ENCODE measurements around the gene SLC9A2. TPM values are rescaled to one million over a fixed set of nuclear protein-coding genes. Genes with fewer than 3 reads are reported as not detected.

SLC9A2 gene
- total and polyA plus RNA-seq, 10 of the 15 experiments (the other 5 are each of a cell fraction or from before 2014, with no cell fraction given) = 0.13 to 1.2 (median 0.79) TPM

DNA sequence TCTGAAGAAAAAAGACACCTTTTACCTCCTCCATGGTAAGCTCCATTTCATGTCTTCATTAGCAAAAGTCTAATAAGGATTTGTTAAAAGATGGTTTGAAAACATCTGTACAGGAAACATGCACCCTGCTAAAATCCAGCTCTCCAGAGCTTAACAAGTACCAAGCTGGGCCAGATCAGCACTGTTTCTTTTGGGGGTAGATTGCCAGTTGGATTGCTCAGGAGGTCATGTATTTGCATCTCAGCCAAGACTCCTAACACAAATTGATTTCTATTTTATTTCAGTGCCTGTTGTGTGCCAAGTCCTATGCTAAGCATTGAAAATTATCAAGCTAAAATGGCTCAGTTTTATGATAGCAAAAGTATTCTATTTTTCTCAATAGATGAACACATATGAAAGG, 139.1 kb downstream of the SLC9A2 start:
- Histone ChIP-seq H3K27ac (ENCODE audit: control insufficient read depth, insufficient read depth) (no peak overlapping the region), H3K79me2 (ENCODE audit: control insufficient read depth, insufficient read depth, low read length) (no peaks in the 10 kb centered on the region), H3K4me2 (ENCODE audit: control insufficient read depth, insufficient read depth) (no peak overlapping the region), H3K4me1 (ENCODE audit: control insufficient read depth, insufficient read depth, low read length) (no peaks in the 10 kb centered on the region), H3K9ac (ENCODE audit: control insufficient read depth, insufficient read depth, low read length) (no peak overlapping the region), H2AFZ (ENCODE audit: control insufficient read depth, low read depth, low read length) (no peak overlapping the region), H3K4me3 (no peak overlapping the region), H3K36me3 (ENCODE audit: control insufficient read depth in 2 of 2, insufficient read depth in 2 of 2, low read length in 1 of 2) (no peaks in the 10 kb centered on the region), H3K9me3 (replicated peaks; ENCODE audit: control insufficient read depth, insufficient read depth, low read length) (no peaks in the 10 kb centered on the region), H4K20me1 (ENCODE audit: control insufficient read depth, insufficient read depth) (no peaks in the 10 kb centered on the region), H3K27me3 (replicated peaks in 1 of 2; ENCODE audit: control insufficient read depth in 2 of 2, insufficient read depth in 2 of 2, low read length in 1 of 2) (no peaks in the 10 kb centered on the region)
- RAD21 ChIA-PET (ENCODE audit: unreplicated experiment) = no interaction called here
- SMC1A ChIA-PET (ENCODE audit: uncharacterized antibody, unreplicated experiment) = interaction anchor here (1.0 to 1.6 kb wide), 2 partner anchors 10 kb away, joined by 3 read pairs; no protein-coding TSS in a partner anchor
- no TSS peak for BruUV-seq (replicated peaks)
- POLR2A ChIA-PET = no interaction called here
- DNase-seq (ENCODE audit: low read depth, low spot score) = no peak
- CTCF ChIA-PET = interaction anchor here (1.5 to 2.0 kb wide), 2 partner anchors 10 to 83 kb away, joined by 3 to 6 read pairs; no protein-coding TSS in a partner anchor
- intact Hi-C loops (cut with micrococcal nuclease; ENCODE audit: unreplicated experiment) = no loop called here
- in situ Hi-C loops (cut with MboI) = no loop called here
- ATAC-seq = no peak
- no peak for FAIRE-seq
- TF ChIP-seq, protein P1, sequence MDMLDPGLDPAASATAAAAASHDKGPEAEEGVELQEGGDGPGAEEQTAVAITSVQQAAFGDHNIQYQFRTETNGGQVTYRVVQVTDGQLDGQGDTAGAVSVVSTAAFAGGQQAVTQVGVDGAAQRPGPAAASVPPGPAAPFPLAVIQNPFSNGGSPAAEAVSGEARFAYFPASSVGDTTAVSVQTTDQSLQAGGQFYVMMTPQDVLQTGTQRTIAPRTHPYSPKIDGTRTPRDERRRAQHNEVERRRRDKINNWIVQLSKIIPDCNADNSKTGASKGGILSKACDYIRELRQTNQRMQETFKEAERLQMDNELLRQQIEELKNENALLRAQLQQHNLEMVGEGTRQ (IDR thresholded peaks at IDR 0.05; ENCODE audit: borderline replicate concordance, low read depth, low read length) = no peak
- no peak for TF ChIP-seq EGR1 (IDR thresholded peaks at IDR 0.05; ENCODE audit: borderline replicate concordance in 1 of 2, low read depth in 2 of 2, low read length in 2 of 2)
- no peak for TF ChIP-seq KDM1A (IDR thresholded peaks at IDR 0.05; ENCODE audit: borderline replicate concordance)
- TF ChIP-seq, protein P2, sequence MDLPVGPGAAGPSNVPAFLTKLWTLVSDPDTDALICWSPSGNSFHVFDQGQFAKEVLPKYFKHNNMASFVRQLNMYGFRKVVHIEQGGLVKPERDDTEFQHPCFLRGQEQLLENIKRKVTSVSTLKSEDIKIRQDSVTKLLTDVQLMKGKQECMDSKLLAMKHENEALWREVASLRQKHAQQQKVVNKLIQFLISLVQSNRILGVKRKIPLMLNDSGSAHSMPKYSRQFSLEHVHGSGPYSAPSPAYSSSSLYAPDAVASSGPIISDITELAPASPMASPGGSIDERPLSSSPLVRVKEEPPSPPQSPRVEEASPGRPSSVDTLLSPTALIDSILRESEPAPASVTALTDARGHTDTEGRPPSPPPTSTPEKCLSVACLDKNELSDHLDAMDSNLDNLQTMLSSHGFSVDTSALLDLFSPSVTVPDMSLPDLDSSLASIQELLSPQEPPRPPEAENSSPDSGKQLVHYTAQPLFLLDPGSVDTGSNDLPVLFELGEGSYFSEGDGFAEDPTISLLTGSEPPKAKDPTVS (IDR thresholded peaks at IDR 0.05; ENCODE audit: low read depth, low read length) = no peak
- no peak for TF ChIP-seq SMC3 (IDR thresholded peaks at IDR 0.05; ENCODE audit: borderline replicate concordance, low read length)
- TF ChIP-seq CHD1 (IDR thresholded peaks at IDR 0.05; ENCODE audit: low read depth, low read length) = no peak
- TF ChIP-seq RAD51 (IDR thresholded peaks at IDR 0.05) = no peak
- no peak for TF ChIP-seq MYC (IDR thresholded peaks at IDR 0.05; ENCODE audit: insufficient read depth, insufficient read length, insufficient replicate concordance, low read length, severe bottlenecking)
- TF ChIP-seq ZNF622 (IDR thresholded peaks at IDR 0.05) = no peak
- TF ChIP-seq CHD4 (IDR thresholded peaks at IDR 0.05) = no peak
- TF ChIP-seq, protein P3, sequence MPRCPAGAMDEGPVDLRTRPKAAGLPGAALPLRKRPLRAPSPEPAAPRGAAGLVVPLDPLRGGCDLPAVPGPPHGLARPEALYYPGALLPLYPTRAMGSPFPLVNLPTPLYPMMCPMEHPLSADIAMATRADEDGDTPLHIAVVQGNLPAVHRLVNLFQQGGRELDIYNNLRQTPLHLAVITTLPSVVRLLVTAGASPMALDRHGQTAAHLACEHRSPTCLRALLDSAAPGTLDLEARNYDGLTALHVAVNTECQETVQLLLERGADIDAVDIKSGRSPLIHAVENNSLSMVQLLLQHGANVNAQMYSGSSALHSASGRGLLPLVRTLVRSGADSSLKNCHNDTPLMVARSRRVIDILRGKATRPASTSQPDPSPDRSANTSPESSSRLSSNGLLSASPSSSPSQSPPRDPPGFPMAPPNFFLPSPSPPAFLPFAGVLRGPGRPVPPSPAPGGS (IDR thresholded peaks at IDR 0.05; ENCODE audit: borderline replicate concordance, insufficient read depth, low read depth, low read length, poor library complexity, severe bottlenecking) = no peak
- TF ChIP-seq, protein P4, sequence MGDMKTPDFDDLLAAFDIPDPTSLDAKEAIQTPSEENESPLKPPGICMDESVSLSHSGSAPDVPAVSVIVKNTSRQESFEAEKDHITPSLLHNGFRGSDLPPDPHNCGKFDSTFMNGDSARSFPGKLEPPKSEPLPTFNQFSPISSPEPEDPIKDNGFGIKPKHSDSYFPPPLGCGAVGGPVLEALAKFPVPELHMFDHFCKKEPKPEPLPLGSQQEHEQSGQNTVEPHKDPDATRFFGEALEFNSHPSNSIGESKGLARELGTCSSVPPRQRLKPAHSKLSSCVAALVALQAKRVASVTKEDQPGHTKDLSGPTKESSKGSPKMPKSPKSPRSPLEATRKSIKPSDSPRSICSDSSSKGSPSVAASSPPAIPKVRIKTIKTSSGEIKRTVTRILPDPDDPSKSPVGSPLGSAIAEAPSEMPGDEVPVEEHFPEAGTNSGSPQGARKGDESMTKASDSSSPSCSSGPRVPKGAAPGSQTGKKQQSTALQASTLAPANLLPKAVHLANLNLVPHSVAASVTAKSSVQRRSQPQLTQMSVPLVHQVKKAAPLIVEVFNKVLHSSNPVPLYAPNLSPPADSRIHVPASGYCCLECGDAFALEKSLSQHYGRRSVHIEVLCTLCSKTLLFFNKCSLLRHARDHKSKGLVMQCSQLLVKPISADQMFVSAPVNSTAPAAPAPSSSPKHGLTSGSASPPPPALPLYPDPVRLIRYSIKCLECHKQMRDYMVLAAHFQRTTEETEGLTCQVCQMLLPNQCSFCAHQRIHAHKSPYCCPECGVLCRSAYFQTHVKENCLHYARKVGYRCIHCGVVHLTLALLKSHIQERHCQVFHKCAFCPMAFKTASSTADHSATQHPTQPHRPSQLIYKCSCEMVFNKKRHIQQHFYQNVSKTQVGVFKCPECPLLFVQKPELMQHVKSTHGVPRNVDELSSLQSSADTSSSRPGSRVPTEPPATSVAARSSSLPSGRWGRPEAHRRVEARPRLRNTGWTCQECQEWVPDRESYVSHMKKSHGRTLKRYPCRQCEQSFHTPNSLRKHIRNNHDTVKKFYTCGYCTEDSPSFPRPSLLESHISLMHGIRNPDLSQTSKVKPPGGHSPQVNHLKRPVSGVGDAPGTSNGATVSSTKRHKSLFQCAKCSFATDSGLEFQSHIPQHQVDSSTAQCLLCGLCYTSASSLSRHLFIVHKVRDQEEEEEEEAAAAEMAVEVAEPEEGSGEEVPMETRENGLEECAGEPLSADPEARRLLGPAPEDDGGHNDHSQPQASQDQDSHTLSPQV (IDR thresholded peaks at IDR 0.05) = no peak
- TF ChIP-seq, protein P5, sequence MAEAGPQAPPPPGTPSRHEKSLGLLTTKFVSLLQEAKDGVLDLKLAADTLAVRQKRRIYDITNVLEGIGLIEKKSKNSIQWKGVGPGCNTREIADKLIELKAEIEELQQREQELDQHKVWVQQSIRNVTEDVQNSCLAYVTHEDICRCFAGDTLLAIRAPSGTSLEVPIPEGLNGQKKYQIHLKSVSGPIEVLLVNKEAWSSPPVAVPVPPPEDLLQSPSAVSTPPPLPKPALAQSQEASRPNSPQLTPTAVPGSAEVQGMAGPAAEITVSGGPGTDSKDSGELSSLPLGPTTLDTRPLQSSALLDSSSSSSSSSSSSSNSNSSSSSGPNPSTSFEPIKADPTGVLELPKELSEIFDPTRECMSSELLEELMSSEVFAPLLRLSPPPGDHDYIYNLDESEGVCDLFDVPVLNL (IDR thresholded peaks at IDR 0.05; ENCODE audit: low read depth, low read length) = no peak
- no peak for TF ChIP-seq ZNF274 (IDR thresholded peaks at IDR 0.05; ENCODE audit: insufficient read depth, insufficient read length)
- TF ChIP-seq POLR2A (IDR thresholded peaks at IDR 0.05; ENCODE audit: low read depth, low read length) = no peak

Measured in GM12878 (cell line).